IMR-90 (cell line): ENCODE measurements around the gene MSN. TPM values are rescaled to one million over a fixed set of nuclear protein-coding genes. Genes with fewer than 3 reads are reported as not detected.

Experiments
- ATAC-seq: fragments of 200-7000 bp; cut with Tn5 transposase; 2 replicates; pipeline ENCODE4 v1.9.1; 2020; ENCODE audit warnings: low read depth, mild to moderate bottlenecking, moderate library complexity
- BruUV-seq: library from RNA; stranded (reverse); fragments of 400-500 nt; replicated peaks from 2 replicates; lab custom pipeline; 2021; lab: Mats Ljungman, UMichigan
- CTCF ChIA-PET: fragments of 300-600 bp; formaldehyde crosslinking; extraction: SDS; loops from one replicate; lab custom pipeline; 2021; ENCODE audit warnings: antibody characterized with exemption; lab: Yijun Ruan, JAX
- POLR2A ChIA-PET: fragments of 300-600 bp; sonication (Branson Sonifier 250); formaldehyde crosslinking; loops from one replicate; lab custom pipeline; 2022; ENCODE audit warnings: antibody characterized with exemption; ENCODE audit not compliant: unreplicated experiment; lab: Charles Lee
- DNase-seq: peaks from one replicate; pipeline ENCODE4 v3.0.0; 2013
- H2AFZ ChIP-seq: replicated peaks from 2 replicates; pipeline ENCODE3; 2013; ENCODE audit warnings: low read length, mild to moderate bottlenecking; ENCODE audit not compliant: poor library complexity
- H2AK5ac ChIP-seq: 2 replicates; pipeline ENCODE4 v1.6.1; 2013; ENCODE audit warnings: low read depth, low read length, inconsistent platforms
- H2AK9ac ChIP-seq: replicated peaks from 2 replicates; pipeline ENCODE3; 2013; ENCODE audit warnings: mild to moderate bottlenecking, low read depth, low read length, moderate library complexity; ENCODE audit not compliant: poor library complexity
- H2BK120ac ChIP-seq: 2 replicates; pipeline ENCODE4 v1.6.1; 2013; ENCODE audit warnings: low read depth, low read length, inconsistent platforms
- H2BK15ac ChIP-seq: 3 replicates; pipeline ENCODE4 v1.6.1; 2013; ENCODE audit warnings: low read depth, low read length, inconsistent platforms
- H2BK20ac ChIP-seq: 2 replicates; pipeline ENCODE4 v1.6.1; 2013; ENCODE audit warnings: low read depth, mild to moderate bottlenecking, inconsistent platforms, low read length, moderate library complexity
- H2BK5ac ChIP-seq: 2 replicates; pipeline ENCODE4 v1.6.1; 2013; ENCODE audit warnings: mild to moderate bottlenecking, low read depth, low read length, inconsistent platforms; ENCODE audit not compliant: poor library complexity, severe bottlenecking
- H3K14ac ChIP-seq: replicated peaks from 2 replicates; pipeline ENCODE4 v1.6.1; 2013; ENCODE audit warnings: low read depth, low read length, inconsistent platforms
- H3K18ac ChIP-seq: 2 replicates; pipeline ENCODE4 v1.6.1; 2013; ENCODE audit warnings: low read depth, low read length, control low read depth
- H3K23ac ChIP-seq: 2 replicates; pipeline ENCODE4 v1.6.1; 2013; ENCODE audit warnings: low read depth, low read length, inconsistent platforms
- H3K27ac ChIP-seq: 2 replicates; pipeline ENCODE4 v1.5.1; 2013; ENCODE audit warnings: mild to moderate bottlenecking, control low read depth, low read length; ENCODE audit not compliant: insufficient read depth
- H3K27me3 ChIP-seq: 2 replicates; pipeline ENCODE4 v1.6.1; 2013; ENCODE audit warnings: low read length; ENCODE audit not compliant: control insufficient read depth, insufficient read depth
- H3K36me3 ChIP-seq: 2 replicates; pipeline ENCODE4 v1.6.1; 2013; ENCODE audit warnings: low read length, mixed read lengths; ENCODE audit not compliant: control insufficient read depth, insufficient read depth
- H3K4ac ChIP-seq: 2 replicates; pipeline ENCODE4 v1.6.1; 2013; ENCODE audit warnings: low read depth, low read length, inconsistent platforms
- H3K4me1 ChIP-seq: 2 replicates; pipeline ENCODE4 v1.6.1; 2013; ENCODE audit warnings: low read length, mixed read lengths; ENCODE audit not compliant: control insufficient read depth, insufficient read depth
- H3K4me2 ChIP-seq: 2 replicates; pipeline ENCODE4 v1.6.1; 2013; ENCODE audit warnings: low read depth, mild to moderate bottlenecking, control low read depth, low read length, moderate library complexity
- H3K4me3 ChIP-seq: 2 replicates; pipeline ENCODE4 v1.5.1; 2013; ENCODE audit warnings: low read depth, mild to moderate bottlenecking, control low read depth, low read length, moderate library complexity; ENCODE audit not compliant: insufficient read depth
- H3K56ac ChIP-seq: 2 replicates; pipeline ENCODE4 v1.6.1; 2013; ENCODE audit warnings: low read length, inconsistent platforms; ENCODE audit not compliant: insufficient read depth; ENCODE audit errors: extremely low read depth
- H3K79me1 ChIP-seq, 2 experiments: 2 replicates each; pipeline ENCODE4 v1.6.1; 2013; ENCODE audit warnings: low read length in 2 of 2, inconsistent platforms in 1 of 2, low read depth in 1 of 2
- H3K9ac ChIP-seq: 2 replicates; pipeline ENCODE4 v1.6.1; 2013; ENCODE audit warnings: low read depth, low read length, control low read depth
- H3K9me1 ChIP-seq: 2 replicates; pipeline ENCODE4 v1.6.1; 2013; ENCODE audit warnings: low read length, inconsistent platforms; ENCODE audit not compliant: insufficient read depth
- H3K9me3 ChIP-seq: 2 replicates; pipeline ENCODE4 v1.6.1; 2013; ENCODE audit warnings: low read length; ENCODE audit not compliant: control insufficient read depth, insufficient read depth
- H4K20me1 ChIP-seq: 2 replicates; pipeline ENCODE4 v1.6.1; 2013; ENCODE audit warnings: low read length, inconsistent platforms; ENCODE audit not compliant: insufficient read depth
- H4K5ac ChIP-seq: 2 replicates; pipeline ENCODE4 v1.6.1; 2013; ENCODE audit warnings: mild to moderate bottlenecking, low read depth, low read length, control low read depth
- H4K8ac ChIP-seq, 2 experiments: 2 replicates each; pipeline ENCODE4 v1.6.1; 2013; ENCODE audit warnings: low read depth in 2 of 2, low read length in 2 of 2, control low read depth in 1 of 2, inconsistent platforms in 1 of 2
- H4K91ac ChIP-seq: 2 replicates; pipeline ENCODE4 v1.6.1; 2013; ENCODE audit warnings: low read depth, low read length, inconsistent platforms; ENCODE audit not compliant: insufficient read depth
- BHLHE40 ChIP-seq: fragments of 150-350 bp; IDR thresholded peaks from 2 replicates; pipeline ENCODE4 v1.6.1; 2016; ENCODE audit warnings: mild to moderate bottlenecking, low read depth, low read length
- CEBPB ChIP-seq: IDR thresholded peaks from 2 replicates; pipeline ENCODE4 v1.6.1; 2012; ENCODE audit warnings: low read depth, low read length, improper control_type of control experiment
- CHD1 ChIP-seq: IDR thresholded peaks from 2 replicates; pipeline ENCODE4 v1.6.1; 2012; ENCODE audit warnings: low read depth, low read length, improper control_type of control experiment
- FOS ChIP-seq: fragments of 150-350 bp; IDR thresholded peaks from 2 replicates; pipeline ENCODE4 v1.6.1; 2016; ENCODE audit warnings: low read depth, low read length
- MAFK ChIP-seq: IDR thresholded peaks from 2 replicates; pipeline ENCODE4 v1.6.1; 2012; ENCODE audit warnings: low read depth, low read length, improper control_type of control experiment
- MAZ ChIP-seq: IDR thresholded peaks from 2 replicates; pipeline ENCODE4 v1.6.1; 2012; ENCODE audit warnings: low read depth, mild to moderate bottlenecking, low read length, improper control_type of control experiment, moderate library complexity, borderline replicate concordance
- MXI1 ChIP-seq: IDR thresholded peaks from 2 replicates; pipeline ENCODE4 v1.6.1; 2012; ENCODE audit warnings: low read depth, mild to moderate bottlenecking, low read length, moderate library complexity, borderline replicate concordance
- NFE2L2 ChIP-seq: fragments of 150-350 bp; IDR thresholded peaks from 2 replicates; pipeline ENCODE4 v1.6.1; 2016; ENCODE audit warnings: low read depth, mild to moderate bottlenecking, low read length
- POLR2A ChIP-seq: IDR thresholded peaks from 2 replicates; pipeline ENCODE4 v1.6.1; 2012; ENCODE audit warnings: mild to moderate bottlenecking, low read depth, low read length
- RAD21 ChIP-seq: IDR thresholded peaks from 2 replicates; pipeline ENCODE4 v1.6.1; 2012; ENCODE audit warnings: low read length, improper control_type of control experiment
- RCOR1 ChIP-seq: IDR thresholded peaks from 2 replicates; pipeline ENCODE4 v1.6.1; 2012; ENCODE audit warnings: mild to moderate bottlenecking, low read length, improper control_type of control experiment; ENCODE audit not compliant: insufficient replicate concordance
- RFX5 ChIP-seq: IDR thresholded peaks from 2 replicates; pipeline ENCODE4 v1.8.0; 2012; ENCODE audit warnings: low read depth, mild to moderate bottlenecking, low read length, moderate library complexity
- WGBS, 2 experiments: methylation state at CpG; one replicate each; pipeline versions ENCODE4 v1.1.5 to v1.1.7; 2013; ENCODE audit warnings: missing lambda C conversion rate in 2 of 2; ENCODE audit not compliant: insufficient read length in 1 of 2; ENCODE audit errors: extremely low coverage in 2 of 2; 5-methylcytosine and 5-hydroxymethylcytosine counted together
- dilution Hi-C: fragments of 300-500 bp; cut with HindIII; formaldehyde crosslinking; loops from one replicate; pipeline ENCODE4 v1.14.3; 2018; ENCODE audit warnings: low sequenced_read_pairs; ENCODE audit not compliant: unreplicated experiment
- in situ Hi-C: fragments of 300-500 bp; cut with MboI; formaldehyde crosslinking; loops from 3 replicates; pipeline ENCODE4 v1.14.3; 2019; ENCODE audit warnings: low sequenced_read_pairs, inconsistent platforms, mixed read lengths
- intact Hi-C: fragments of 100-400 bp; cut with micrococcal nuclease; formaldehyde crosslinking; loops from 2 replicates; pipeline ENCODE4 v1.10.0; 2022
- polyA plus RNA-seq, 3 experiments: library from polyadenylated mRNA; depleted of rRNA; stranded (reverse); fragments of >200 nt; gene quantifications; 2 replicates each; pipeline ENCODE4 v1.2.3, GENCODE V29; 2012; ENCODE audit warnings: low replicate concordance in 1 of 3
- total RNA-seq: library from RNA; depleted of rRNA; stranded (reverse); fragments of >200 nt; gene quantifications from 2 replicates; pipeline ENCODE4 v1.2.3, GENCODE V29; 2012
- TF ChIP-seq, protein P1 (sequence below): fragments of 150-350 bp; IDR thresholded peaks from 2 replicates; pipeline ENCODE4 v1.6.1; 2016; ENCODE audit warnings: low read depth, mild to moderate bottlenecking, low read length, moderate library complexity, borderline replicate concordance
- TF ChIP-seq, protein P2 (sequence below): fragments of 150-350 bp; IDR thresholded peaks from 2 replicates; pipeline ENCODE4 v1.6.1; 2017; ENCODE audit warnings: mild to moderate bottlenecking, antibody characterized with exemption, low read length, low read depth
- TF ChIP-seq, protein P3 (sequence below): conservative IDR thresholded peaks from 2 replicates; pipeline ENCODE4 v1.5.1; 2012; ENCODE audit warnings: mild to moderate bottlenecking, low read depth, low read length, improper control_type of control experiment

Gene MSN
- total and polyA plus RNA-seq, 2 of the 4 experiments (the other 2 are of a cell fraction) = 422 to 619 TPM

- H2BK15ac ChIP-seq = no peak overlapping the region
- no peak overlapping the region for H3K23ac ChIP-seq
- H2AFZ ChIP-seq = no peak overlapping the region
- H3K27me3 ChIP-seq = peaks cover 2% of the 10 kb centered on the region; the same call in 1 of the 2 replicates
- H3K27ac ChIP-seq = no peak overlapping the region
- 0 out of 2 replicates have a peak, but pooled peaks cover 3% of the 10 kb centered on the region for H3K9me3 ChIP-seq
- H4K20me1 ChIP-seq = no peaks in the 10 kb centered on the region
- no peaks in the 10 kb centered on the region; the same call in 1 of the 2 replicates for H3K9me1 ChIP-seq
- no peaks in the 10 kb centered on the region for H3K79me1 ChIP-seq
- no peak overlapping the region for H4K5ac ChIP-seq
- no peaks in the 10 kb centered on the region for H3K4me1 ChIP-seq
- no peak overlapping the region for H3K4ac ChIP-seq
- no peak overlapping the region for H2BK120ac ChIP-seq
- BruUV-seq = no TSS peak
- no peak overlapping the region for H3K9ac ChIP-seq
- intact Hi-C loops (no loop called here), in situ Hi-C loops (no loop called here), dilution Hi-C loops (no loop called here)
- H3K56ac ChIP-seq = no peak overlapping the region
- no peak overlapping the region for H3K4me2 ChIP-seq
- no peak overlapping the region for H3K14ac ChIP-seq
- POLR2A ChIA-PET = no interaction called here
- no peak overlapping the region for H2BK5ac ChIP-seq
- no peak overlapping the region for H4K91ac ChIP-seq
- no peak for DNase-seq
- 93% methylated on average over 3 of the region's 6 CpGs; no CpG with 5 or more reads in 1 of the 2 experiments for WGBS, 2 experiments
- no peak overlapping the region for H2AK5ac ChIP-seq
- ATAC-seq = no peak
- no peak overlapping the region for H4K8ac ChIP-seq
- no peak overlapping the region for H3K18ac ChIP-seq
- CTCF ChIA-PET = no interaction called here
- no peaks in the 10 kb centered on the region for H3K36me3 ChIP-seq
- H2AK9ac ChIP-seq = no peak overlapping the region
- no peak overlapping the region for H2BK20ac ChIP-seq
- no peak overlapping the region for H3K4me3 ChIP-seq
- TF ChIP-seq NFE2L2 = no peak
- TF ChIP-seq FOS = no peak
- no peak for TF ChIP-seq CHD1
- TF ChIP-seq, protein P1, sequence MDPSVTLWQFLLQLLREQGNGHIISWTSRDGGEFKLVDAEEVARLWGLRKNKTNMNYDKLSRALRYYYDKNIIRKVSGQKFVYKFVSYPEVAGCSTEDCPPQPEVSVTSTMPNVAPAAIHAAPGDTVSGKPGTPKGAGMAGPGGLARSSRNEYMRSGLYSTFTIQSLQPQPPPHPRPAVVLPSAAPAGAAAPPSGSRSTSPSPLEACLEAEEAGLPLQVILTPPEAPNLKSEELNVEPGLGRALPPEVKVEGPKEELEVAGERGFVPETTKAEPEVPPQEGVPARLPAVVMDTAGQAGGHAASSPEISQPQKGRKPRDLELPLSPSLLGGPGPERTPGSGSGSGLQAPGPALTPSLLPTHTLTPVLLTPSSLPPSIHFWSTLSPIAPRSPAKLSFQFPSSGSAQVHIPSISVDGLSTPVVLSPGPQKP = no peak
- TF ChIP-seq, protein P2, sequence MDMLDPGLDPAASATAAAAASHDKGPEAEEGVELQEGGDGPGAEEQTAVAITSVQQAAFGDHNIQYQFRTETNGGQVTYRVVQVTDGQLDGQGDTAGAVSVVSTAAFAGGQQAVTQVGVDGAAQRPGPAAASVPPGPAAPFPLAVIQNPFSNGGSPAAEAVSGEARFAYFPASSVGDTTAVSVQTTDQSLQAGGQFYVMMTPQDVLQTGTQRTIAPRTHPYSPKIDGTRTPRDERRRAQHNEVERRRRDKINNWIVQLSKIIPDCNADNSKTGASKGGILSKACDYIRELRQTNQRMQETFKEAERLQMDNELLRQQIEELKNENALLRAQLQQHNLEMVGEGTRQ = no peak
- no peak for TF ChIP-seq BHLHE40
- no peak for TF ChIP-seq MAZ
- no peak for TF ChIP-seq RFX5
- TF ChIP-seq POLR2A = no peak
- no peak for TF ChIP-seq MAFK
- no peak for TF ChIP-seq MXI1
- TF ChIP-seq, protein P3, sequence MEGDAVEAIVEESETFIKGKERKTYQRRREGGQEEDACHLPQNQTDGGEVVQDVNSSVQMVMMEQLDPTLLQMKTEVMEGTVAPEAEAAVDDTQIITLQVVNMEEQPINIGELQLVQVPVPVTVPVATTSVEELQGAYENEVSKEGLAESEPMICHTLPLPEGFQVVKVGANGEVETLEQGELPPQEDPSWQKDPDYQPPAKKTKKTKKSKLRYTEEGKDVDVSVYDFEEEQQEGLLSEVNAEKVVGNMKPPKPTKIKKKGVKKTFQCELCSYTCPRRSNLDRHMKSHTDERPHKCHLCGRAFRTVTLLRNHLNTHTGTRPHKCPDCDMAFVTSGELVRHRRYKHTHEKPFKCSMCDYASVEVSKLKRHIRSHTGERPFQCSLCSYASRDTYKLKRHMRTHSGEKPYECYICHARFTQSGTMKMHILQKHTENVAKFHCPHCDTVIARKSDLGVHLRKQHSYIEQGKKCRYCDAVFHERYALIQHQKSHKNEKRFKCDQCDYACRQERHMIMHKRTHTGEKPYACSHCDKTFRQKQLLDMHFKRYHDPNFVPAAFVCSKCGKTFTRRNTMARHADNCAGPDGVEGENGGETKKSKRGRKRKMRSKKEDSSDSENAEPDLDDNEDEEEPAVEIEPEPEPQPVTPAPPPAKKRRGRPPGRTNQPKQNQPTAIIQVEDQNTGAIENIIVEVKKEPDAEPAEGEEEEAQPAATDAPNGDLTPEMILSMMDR = no peak
- no peak for TF ChIP-seq RAD21
- TF ChIP-seq RCOR1 = no peak
- no peak for TF ChIP-seq CEBPB
Observed at GRCh38 chrX:65750674-65751469, 83.4 kb downstream of the MSN start.
